HG03520 (cell line): ENCODE results near the gene DPY19L1.
A peak's percentile ranks its signal among the peaks of the same experiment; 100 is the strongest.
"Not testable (repeated sequence)": the region's sequence is repeated elsewhere in the genome, so short reads cannot be mapped to it uniquely, and the experiment has no call there.

Source experiments
- ATAC-seq: cut with Tn5 transposase; IDR thresholded peaks from one replicate; pipeline ENCODE4 v1.9.1; 2021; ENCODE audit warnings: mild to moderate bottlenecking, moderate library complexity; ENCODE audit not compliant: unreplicated experiment

DPY19L1 gene

DNA sequence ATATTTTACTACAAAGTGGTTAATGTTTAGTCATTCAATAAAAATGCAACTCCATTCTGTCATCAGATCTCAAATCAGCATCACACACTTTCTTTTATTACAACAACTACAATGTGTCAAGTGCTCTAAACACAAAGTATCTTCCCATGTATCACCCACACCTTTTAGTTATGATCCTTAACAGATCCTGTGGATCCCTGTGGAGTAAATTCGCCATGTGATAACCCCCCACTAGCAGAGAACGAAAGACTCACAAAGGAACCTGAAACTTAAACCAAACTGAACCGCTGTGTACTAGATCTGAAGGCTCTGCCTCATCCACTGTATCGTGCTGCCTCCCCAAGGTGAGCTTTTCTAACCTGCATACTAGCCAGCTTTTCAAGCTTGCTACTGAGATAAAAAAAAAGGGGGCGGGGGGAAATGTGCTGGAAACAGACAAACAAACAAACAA, 1.7 kb downstream of the DPY19L1 start:
- no peak for ATAC-seq

DNA sequence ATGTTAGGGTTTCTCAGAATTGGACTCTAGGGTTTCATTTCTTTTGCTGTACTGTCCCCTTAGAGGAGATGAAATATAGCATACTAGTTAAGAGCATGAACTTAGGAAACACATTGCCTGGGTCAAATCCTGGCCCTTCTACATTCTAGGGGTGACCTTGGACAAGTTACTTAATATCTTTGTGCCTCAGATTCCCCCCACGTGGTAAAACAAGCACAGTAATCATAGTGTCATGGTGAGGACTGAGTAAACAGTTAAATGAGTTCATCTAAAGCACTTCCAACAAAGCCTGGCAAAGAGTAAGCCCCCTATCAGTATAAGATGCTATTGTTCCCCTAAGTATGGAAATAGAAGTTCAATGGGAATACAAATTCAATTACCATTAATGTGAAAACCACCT, 5.1 kb downstream of the DPY19L1 start:
- ATAC-seq = no peak

GRCh38 chr7:35030848-35031247, 6.4 kb downstream of the DPY19L1 start:
- no peak for ATAC-seq

DNA sequence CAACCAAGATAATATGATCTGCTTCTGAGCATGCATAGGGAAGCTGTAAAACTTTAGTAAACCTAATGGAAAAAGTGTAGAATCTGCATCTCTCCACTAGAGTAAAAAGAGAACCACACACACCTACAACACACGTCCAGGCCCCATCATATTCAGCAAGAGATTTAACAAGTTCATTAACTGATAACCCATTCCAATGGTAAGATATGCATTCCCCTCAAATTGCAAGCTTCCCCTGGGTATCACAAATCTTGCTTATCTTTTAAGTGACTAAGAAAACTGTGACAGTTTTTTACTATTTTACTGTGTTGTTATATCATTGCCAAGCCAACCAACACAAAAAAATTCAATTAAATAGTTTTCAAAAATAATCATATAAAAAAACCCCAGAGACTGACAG, 8.0 kb downstream of the DPY19L1 start:
- ATAC-seq = no peak

DNA sequence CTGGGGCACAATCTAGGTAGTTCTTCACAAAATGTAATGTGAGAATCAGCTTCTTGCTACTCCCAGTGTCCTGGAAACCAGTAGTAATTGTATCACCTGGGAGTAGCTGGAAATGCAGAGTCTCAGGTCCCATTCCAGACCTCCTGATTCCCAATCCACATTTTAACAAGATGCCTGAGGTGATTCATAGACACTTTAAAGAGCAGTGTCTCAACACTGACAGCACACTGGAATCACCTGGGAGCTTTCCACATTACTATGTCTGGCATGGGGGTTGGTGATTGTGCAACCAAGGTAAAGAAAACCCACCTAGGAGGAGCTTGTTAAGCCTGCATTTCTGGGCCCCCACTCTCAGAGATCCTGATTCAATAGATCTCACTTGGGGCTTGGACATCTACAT, 11.1 kb downstream of the DPY19L1 start:
- ATAC-seq = no peak

DNA sequence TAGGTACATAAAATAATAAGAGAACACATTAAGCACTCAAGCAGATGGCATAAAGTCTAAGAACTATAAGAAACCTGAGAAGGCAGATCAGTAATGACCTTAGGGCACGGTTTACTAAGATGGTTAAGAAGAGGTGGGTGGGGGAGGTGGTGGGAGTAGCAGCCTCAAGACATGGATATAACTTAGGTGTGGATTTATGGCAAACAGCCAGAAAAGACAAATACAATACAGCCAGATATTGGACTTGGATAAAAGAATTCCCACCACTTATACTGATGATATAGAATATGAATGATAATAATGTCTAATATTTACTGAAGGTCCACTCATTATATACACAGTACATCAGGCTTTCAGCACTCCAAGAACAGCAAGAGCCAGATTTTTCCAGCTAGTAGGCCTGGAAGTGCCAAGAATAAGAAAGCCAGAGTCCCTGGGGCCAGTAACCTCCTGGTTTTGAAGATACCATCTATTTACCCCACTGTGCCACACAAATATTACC, 11.9 kb downstream of the DPY19L1 start:
- ATAC-seq = no peak

GRCh38 chr7:35024298-35024697, 13.0 kb downstream of the DPY19L1 start:
- ATAC-seq = peak; percentile 79

DNA sequence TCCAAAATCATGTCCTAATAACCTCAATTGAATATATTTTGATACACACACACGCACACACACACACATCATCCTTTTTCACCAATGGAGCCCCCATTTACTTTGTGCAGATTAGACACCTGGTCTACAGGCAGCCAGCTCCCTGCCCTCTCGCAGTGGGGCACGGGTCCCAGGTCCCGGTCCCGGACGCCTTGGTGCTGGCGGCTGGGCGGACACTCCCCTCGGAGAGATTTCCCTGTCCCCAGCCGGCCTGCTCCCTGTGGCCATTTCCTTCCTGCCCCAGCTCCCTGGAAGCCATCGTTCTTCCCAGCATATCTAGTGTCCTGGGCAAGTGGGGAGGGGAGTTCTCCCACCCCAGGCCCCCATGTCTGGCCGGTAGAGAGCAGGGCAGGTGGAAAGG, 14.6 kb downstream of the DPY19L1 start:
- ATAC-seq = no peak

- ATAC-seq = no peak
These were observed 15.8 kb downstream of the DPY19L1 start for GRCh38 chr7:35021445-35021844.

- no peak for ATAC-seq
These were observed 17.5 kb downstream of the DPY19L1 start for GRCh38 chr7:35019801-35020200.

GRCh38 chr7:35019179-35019729, 18.0 kb downstream of the DPY19L1 start:
- ATAC-seq = no peak

DNA sequence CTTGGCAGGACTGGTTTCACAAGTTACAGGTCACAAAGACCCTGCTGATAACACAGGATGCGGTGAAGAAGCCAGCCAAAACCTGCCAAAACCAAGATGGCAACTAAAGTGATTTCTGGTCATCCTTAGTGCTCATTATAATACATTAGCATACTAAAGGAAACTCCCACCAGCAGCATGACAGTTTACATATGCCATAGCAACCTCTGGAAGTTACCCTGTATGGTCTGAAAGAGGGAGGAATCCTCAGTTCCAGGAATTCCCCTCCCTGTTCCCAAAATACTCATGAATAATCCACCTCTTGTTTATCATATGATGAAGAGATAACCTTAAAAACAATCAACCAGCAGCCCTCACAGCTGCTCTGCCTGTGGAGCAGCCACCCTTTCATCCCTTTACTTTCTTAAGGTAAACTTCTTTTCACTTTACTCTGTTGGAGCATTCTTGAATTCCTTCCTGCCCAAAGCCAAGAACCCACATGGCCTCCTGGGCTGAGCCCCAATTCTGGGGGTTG, 21.9 kb downstream of the DPY19L1 start:
- no peak for ATAC-seq

DNA sequence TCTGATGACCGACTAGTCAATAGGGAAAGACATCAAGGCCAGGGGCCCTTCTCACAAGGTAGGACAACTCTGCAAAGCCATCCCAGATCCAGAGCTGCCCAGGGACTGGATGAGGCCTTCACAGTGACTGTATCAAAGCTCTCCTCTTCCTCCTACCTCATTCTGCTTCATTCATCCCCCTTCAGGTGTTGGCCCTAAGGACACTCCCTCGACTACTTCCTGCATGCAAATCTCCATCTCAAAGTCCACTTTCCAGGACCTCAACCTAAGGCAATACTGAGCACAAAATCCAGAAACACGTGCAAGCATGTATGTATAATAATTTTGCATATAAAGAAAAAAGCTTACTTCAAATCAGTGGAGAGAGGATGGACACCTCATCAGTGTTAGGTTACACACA, 25.1 kb downstream of the DPY19L1 start:
- no peak for ATAC-seq

GRCh38 chr7:35011085-35011484, 26.2 kb downstream of the DPY19L1 start:
- no peak for ATAC-seq

- no peak for ATAC-seq
These were observed 29.5 kb downstream of the DPY19L1 start for GRCh38 chr7:35007768-35008167.

DNA sequence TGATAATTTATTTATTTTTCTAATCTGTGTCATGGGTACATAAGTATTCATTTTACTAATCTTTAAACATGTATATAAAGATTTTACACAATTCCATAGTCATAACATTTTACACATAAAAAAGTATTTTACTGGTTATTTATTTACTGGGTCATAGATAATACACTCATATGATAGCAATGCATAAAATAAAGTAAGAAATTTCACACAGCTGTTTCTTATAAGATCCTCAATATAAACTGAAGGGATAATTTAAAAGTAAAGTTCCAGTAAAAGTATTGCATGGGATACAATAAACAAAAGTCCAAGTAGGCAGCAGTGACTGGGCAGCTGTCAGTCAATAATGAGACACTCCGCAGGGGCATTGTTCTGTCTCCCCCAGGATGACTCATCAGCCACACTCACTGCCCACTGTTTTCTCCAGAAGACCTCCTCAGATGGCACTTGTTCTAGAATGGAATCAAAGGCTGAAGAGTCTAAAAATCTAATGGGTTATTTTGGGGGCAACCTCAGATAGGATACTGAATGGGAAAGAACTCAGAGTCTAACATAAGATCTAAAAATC, 32.7 kb downstream of the DPY19L1 start:
- ATAC-seq = no peak

GRCh38 chr7:35003679-35004303, 33.5 kb downstream of the DPY19L1 start:
- ATAC-seq = no peak

- not testable (repeated sequence) for ATAC-seq
These were observed 34.1 kb downstream of the DPY19L1 start for GRCh38 chr7:35003177-35003650.

DNA sequence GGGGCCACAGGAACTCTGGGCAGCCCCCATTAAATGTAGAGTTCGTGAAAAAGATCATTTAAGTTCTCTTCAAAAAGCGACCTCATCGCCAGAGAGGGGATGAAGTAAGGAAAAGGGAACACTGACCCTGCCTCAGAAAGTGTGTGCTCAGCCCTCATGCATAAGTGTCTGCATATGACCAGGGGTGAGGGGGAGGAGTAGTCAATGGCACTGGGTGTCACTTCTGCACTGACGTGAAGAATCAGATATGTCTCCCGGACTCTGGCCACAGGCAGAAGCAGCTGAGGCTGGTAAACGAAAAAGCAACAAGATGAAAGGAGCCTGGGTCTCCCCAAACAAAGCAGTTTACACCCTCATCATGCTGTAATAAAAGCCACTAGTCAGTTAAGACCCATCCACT, 39.0 kb downstream of the DPY19L1 start:
- not testable (repeated sequence) for ATAC-seq

DNA sequence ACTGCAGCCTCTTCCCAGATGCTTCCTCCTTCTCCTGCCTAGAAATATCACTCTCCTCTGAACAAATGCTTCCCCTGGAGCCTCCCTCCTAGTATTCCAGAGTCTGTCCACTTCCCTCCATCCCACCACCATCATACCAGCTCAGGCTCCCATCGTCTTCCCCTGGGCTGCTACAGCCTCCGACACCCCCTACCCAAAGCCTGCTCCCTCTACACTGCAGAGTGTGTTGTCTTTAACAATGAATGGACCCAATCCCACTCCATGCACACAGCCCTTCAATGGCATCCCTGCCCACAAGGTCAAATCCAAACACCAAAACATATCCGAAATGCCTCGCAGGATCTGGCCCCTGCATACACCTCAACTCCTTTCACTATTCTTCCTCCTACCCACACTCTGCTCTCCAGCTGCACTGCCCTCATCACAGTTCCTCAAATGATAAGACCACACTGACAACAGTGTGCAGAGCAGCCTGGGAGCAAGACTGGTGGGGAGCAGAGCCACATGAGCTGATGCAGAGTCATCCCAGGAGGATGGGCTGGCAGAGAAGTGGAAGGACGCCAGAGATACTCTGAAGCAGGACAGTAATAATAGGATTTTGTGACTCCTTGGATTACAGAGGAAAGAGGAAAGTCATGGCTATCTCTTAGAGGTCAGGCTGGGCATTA, 40.7 kb downstream of the DPY19L1 start:
- ATAC-seq = not testable (repeated sequence)

DNA sequence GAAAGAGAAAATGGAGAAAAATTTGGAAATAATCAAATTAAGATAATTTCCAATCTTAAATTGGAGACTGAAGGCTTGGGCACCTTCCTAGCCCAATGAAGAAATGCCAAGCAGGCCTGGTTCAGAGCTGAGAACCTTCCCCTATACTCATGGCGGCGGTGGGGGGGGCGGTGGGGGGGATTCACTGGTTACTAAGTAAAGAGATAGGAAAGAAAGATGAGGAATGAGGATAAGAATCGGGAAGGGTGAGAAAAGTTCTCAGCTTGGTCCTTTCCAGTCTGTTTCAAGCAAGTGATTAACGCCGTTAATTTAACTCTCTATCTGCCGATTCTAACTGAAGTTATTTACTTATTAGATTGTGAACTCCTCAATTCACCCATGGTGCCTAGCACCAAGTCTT, 41.5 kb downstream of the DPY19L1 start:
- no peak for ATAC-seq
